Astrocyte of the spinal cord (primary cell): ENCODE results near the gene PSD2.

Source experiments
- DNase-seq: peaks from one replicate; pipeline ENCODE4 v3.0.0; 2011; ENCODE audit warnings: low read depth, low spot score
- H3K4me3 ChIP-seq: 2 replicates; pipeline ENCODE4 v1.5.1; 2011; ENCODE audit warnings: low read depth, mild to moderate bottlenecking, low read length, moderate library complexity
- in situ Hi-C: cut with HindIII; loops from 2 replicates; pipeline ENCODE4 v1.10.0; 2017; ENCODE audit warnings: low sequenced_read_pairs
- TF ChIP-seq, protein P1 (sequence below): IDR thresholded peaks from 2 replicates; pipeline ENCODE4 v1.5.1; 2012; ENCODE audit warnings: low read depth, mild to moderate bottlenecking, low read length, inconsistent platforms

The PSD2 gene

DNA sequence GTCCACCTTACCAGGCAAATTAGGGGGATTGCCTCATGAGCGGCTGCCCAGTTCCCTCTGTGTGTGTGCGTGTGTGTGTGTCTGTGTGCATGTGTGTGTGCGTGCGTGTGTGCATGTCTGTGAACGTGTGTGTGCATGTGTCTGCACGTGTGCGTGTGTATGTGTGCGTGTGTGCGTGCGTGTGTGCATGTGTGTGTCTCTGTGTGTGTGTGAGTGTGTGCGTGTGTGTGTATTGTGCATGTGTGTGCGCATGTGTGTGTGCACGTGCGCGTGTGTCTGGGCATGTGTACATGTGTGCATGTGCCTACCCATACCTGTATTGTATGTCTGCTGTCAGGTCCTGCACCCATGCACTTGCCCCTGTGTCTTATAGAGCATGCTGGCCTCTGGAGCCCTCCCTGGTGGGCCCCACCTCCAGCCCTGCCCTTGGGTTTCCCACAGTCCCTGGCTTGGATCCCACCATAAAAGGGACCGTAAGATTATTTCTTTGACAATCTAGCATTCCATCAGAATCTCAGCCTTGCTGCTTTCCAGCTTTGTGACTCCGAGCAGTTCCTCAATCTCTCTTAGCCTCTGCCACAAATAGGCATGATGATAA is 9.3 kb downstream of the PSD2 start:
- in situ Hi-C loops: no loop called here
- TF ChIP-seq, protein P1, sequence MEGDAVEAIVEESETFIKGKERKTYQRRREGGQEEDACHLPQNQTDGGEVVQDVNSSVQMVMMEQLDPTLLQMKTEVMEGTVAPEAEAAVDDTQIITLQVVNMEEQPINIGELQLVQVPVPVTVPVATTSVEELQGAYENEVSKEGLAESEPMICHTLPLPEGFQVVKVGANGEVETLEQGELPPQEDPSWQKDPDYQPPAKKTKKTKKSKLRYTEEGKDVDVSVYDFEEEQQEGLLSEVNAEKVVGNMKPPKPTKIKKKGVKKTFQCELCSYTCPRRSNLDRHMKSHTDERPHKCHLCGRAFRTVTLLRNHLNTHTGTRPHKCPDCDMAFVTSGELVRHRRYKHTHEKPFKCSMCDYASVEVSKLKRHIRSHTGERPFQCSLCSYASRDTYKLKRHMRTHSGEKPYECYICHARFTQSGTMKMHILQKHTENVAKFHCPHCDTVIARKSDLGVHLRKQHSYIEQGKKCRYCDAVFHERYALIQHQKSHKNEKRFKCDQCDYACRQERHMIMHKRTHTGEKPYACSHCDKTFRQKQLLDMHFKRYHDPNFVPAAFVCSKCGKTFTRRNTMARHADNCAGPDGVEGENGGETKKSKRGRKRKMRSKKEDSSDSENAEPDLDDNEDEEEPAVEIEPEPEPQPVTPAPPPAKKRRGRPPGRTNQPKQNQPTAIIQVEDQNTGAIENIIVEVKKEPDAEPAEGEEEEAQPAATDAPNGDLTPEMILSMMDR: no peak
- DNase-seq: no peak
- no peak overlapping the region for H3K4me3 ChIP-seq

DNA sequence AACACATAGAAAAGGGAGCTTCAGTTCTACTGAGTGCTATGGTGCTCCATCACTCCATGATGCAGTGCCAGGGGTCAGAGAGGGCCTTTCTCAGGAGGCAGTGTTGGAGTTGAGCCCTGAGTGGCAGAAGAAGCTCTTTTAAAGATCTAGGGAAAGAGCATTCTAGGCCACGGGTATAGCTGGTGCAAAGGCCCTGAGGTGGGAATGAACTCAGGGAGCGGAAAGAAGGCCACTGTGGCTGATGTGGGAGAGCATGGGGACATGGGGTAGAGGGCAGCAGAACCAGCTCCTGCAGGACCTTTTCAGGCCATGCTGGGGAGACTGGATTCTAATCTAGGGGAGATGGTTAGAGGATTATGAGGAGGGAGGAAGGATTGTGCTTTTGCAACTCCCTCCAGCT is 9.9 kb downstream of the PSD2 start:
- in situ Hi-C loops: no loop called here
- DNase-seq: no peak
- TF ChIP-seq, protein P1: no peak
- H3K4me3 ChIP-seq: no peak overlapping the region

DNA sequence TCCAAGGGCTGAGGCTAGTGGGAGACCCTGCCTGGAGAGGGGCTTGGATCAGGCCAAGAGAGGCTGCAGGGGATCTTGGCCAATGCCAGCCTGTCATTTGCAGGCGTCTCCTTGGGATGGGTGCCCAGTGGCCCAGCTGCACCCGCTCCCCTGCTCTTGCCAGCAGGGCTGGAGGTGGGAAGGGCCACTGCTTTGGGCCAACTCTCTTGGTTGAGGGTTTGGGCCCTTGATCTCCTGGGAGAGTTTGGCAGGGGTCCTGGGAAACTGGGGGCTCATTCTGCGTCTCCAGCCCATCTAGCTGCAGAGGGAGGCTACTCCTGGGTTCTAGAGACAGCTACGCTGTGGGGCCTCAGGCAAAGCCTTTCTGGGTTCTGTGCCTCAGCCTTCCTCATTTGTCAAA is 10.5 kb downstream of the PSD2 start:
- DNase-seq: no peak
- no peak overlapping the region for H3K4me3 ChIP-seq
- in situ Hi-C loops: no loop called here
- TF ChIP-seq, protein P1: no peak

DNA sequence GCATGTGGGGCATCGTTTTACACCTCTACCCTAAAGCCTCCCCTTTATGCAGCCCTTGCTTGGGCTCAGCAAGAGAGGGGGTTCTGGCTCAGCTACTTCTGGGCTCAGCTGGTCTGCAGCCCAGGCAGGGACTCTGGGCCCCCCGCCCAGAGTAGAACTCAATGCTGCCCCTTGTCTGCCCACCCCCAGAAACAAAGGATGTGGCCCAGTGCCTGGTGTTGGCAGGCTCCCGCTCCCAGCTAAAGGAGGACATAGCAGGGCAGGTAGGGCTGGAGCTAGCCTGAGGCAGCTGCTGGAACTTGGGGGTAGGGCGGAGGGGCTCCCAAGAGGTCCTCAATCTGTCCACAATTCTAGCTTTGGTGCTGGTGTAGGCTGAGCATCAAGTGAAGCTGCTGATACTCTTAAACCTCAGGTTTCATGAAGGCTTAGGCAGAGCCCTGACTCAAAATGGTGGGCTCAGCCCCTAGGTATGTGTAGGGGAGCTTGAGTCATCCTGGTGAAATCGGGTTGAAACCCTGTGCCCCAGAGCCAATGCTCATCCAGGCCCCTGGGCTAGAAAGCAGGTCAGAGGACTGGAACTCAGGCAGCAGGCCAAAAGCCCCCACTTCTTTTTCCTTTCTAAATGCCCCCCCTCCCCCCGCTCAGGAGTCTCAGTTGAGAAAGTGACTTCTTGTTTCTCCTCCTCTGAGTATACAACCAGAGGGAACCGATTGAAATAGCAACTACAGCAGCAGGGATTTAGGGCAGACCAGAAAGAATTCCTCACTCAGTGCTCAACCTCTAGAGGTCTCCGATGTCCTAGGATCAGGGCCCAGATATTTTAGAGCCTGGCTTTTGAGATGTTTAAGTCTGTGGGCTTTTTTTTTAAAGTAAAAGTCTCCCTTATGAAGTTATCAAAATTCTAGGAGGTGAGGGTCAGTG is 11.4 kb downstream of the PSD2 start:
- in situ Hi-C loops: no loop called here
- DNase-seq: no peak
- H3K4me3 ChIP-seq: no peak overlapping the region
- TF ChIP-seq, protein P1: no peak

DNA sequence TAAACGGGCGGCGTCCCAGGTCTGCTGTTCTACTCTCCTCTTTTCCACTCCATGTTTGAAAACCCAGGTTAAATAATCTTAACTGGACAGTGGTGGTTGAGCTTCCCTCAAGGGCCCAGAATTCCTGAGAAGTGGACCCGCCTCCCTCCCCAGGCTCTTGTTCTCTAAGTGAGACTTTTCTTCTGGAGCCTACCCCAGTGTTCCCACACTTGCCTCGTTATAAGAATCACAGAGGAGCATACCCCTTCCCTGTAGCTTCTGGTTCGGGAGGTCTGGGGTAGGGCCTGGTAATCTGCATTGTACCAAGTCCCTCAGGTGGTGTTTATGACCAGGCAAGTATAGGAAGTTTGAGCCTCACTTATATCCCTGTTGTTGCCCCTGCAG is 12.0 kb downstream of the PSD2 start:
- in situ Hi-C loops: no loop called here
- no peak for DNase-seq
- TF ChIP-seq, protein P1: no peak
- no peak overlapping the region for H3K4me3 ChIP-seq

DNA sequence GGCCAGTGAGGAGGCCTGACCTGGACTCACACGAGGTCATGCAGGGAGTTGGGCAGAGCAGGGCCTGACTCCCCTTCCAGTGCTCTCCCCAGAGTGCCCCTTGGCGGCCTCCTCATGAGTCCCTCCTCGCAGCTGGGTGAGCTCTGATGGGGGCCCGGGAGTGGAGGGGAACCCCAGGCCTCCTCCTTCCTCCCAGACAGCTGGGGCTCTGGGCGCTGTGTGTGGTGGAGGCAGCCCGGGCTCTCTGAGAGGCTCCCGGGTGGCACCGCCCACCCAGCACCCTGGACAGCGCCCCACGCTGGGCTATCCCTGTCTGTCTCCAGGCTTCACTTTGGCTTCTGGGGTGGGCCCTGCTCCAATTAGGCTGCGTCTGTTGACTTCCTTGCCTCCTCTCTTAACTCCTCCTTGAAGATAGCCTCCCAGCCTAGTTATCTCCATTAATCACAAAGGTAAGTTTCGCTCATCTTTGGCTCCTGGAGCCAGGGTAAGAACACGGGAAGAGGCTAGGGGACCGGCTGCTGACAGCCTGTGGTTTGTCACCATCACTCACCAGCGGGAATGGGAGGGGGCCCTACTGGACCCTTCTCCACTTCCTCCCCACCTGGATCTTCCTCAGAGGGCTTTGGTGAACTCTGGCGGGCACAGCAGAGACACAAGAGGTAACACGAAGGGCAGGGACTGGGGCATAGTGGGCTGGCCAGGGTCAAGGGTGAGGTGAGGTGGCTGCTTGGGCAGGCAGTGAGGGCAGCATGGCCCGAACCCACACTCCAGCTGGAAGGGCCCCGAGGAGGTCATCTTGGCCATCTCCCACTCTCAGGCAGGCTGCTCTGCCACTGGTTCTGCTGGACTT is 13.1 kb downstream of the PSD2 start:
- in situ Hi-C loops: no loop called here
- TF ChIP-seq, protein P1: no peak
- peak; percentile 17 for DNase-seq
- H3K4me3 ChIP-seq: no peak overlapping the region
